Measurements from ENCODE around the gene PRKCH. TPM values are rescaled to one million over a fixed set of nuclear protein-coding genes. Genes with fewer than 3 reads are reported as not detected.
A peak's percentile ranks its signal among the peaks of the same experiment; 100 is the strongest.

The PRKCH gene
- total RNA-seq, 2 donors from 2014 or later = 7.2 to 8.6 TPM

DNA sequence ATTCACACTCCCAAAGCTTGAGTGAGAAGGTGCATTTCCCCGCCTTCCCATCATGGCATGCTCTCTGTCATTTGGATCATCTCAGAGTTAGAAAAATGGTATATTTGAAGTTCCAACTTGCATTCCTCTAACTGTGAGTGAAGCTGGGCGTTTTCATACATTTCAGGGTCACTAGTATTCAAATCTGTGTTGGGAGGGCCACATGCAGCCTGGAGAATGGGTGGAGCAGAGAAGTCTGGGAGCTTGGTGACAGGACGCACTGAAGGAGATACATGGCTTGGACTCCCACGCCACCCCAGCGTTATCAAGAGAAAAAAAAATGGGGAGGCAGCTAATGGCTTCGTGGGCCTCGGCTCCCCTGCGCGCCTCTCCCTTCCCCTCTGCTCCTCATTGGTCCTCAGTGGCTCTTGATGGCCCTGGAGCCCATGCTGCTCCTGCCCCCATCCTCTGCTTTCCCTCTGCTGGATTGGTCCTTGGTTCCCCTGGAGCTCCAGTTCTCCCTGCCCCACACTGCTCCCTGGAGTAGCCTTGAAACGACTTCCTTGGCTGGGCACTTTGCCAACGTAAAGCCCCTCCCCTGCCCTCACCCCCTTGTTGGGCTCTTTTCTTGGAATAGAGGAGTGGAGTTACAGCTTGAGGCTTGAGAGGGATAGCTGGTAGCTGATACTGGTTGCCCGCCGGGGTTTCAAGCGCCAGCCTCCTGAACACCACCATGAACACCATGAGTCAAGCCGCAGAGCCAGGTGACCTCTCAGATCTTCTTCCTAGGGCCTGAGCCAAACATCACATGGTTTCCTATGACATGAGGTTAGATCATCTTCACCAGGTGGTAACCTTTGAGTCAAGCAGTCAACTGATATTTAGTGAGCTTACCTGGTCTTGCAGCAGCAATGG lies 139.6 kb downstream of the PRKCH start:
- H3K4me3 ChIP-seq (ENCODE audit: low read length) = no peak overlapping the region
- no peak overlapping the region for H3K27ac Mint-ChIP-seq
- WGBS, 2 experiments (ENCODE audit: insufficient coverage in 1 of 2, insufficient read length in 1 of 2) = 86 to 93% methylated on average over 11 to 15 of the region's 15 CpGs
- peaks cover 6% of the 10 kb centered on the region for H3K9me3 Mint-ChIP-seq
- H3K27me3 Mint-ChIP-seq (ENCODE audit: insufficient read depth) = no peaks in the 10 kb centered on the region
- no peak overlapping the region for H3K9ac ChIP-seq (ENCODE audit: extremely low read depth, low read length, poor library complexity, severe bottlenecking)
- no peaks in the 10 kb centered on the region for H3K36me3 ChIP-seq (ENCODE audit: control insufficient read depth, insufficient read depth, low read length)
- TF ChIP-seq, protein P1, sequence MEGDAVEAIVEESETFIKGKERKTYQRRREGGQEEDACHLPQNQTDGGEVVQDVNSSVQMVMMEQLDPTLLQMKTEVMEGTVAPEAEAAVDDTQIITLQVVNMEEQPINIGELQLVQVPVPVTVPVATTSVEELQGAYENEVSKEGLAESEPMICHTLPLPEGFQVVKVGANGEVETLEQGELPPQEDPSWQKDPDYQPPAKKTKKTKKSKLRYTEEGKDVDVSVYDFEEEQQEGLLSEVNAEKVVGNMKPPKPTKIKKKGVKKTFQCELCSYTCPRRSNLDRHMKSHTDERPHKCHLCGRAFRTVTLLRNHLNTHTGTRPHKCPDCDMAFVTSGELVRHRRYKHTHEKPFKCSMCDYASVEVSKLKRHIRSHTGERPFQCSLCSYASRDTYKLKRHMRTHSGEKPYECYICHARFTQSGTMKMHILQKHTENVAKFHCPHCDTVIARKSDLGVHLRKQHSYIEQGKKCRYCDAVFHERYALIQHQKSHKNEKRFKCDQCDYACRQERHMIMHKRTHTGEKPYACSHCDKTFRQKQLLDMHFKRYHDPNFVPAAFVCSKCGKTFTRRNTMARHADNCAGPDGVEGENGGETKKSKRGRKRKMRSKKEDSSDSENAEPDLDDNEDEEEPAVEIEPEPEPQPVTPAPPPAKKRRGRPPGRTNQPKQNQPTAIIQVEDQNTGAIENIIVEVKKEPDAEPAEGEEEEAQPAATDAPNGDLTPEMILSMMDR (conservative IDR thresholded peaks at IDR 0.05) = no peak
- H3K9me3 ChIP-seq (ENCODE audit: control insufficient read depth, low read length) = no peaks in the 10 kb centered on the region
- no peak overlapping the region for H3K27ac ChIP-seq (ENCODE audit: low read depth, low read length)
- no peak for DNase-seq
- peaks cover 6% of the 10 kb centered on the region for H3K36me3 Mint-ChIP-seq (ENCODE audit: low read depth)
- no peak overlapping the region for H3K4me3 Mint-ChIP-seq
- H3K4me1 ChIP-seq (ENCODE audit: control insufficient read depth, insufficient read depth, low read length) = peaks cover 11% of the 10 kb centered on the region
- H3K27me3 ChIP-seq (ENCODE audit: control insufficient read depth, insufficient read depth, low read length, poor library complexity, severe bottlenecking) = no peaks in the 10 kb centered on the region
- H3K4me1 Mint-ChIP-seq = peaks cover 13% of the 10 kb centered on the region

DNA sequence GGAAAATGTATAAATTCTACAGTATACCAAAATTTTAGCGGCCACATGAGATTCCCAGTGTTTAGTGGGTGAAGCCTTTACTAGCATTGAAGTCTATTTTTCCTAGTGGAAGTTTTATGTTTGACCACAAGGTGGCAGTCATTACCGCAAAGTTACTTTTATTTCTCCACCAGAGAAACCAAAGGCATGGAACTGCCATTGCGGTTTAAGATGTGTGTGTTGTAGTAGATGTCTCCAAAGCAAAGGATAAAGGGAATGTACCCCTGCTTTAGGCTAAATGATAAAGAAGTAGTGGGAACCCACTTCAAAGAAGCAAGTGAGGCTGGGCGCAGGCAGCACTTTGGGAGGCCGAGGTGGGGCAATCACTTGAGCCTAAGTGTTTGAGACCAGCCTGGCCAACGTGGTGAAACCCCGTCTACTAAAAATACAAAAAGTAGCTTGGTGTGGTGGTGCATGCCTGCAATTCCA lies 140.5 kb downstream of the PRKCH start:
- Mint-ChIP-seq H3K27ac (no peak overlapping the region), H3K4me1 (peaks cover 22% of the 10 kb centered on the region), H3K36me3 (ENCODE audit: low read depth) (peaks cover 6% of the 10 kb centered on the region), H3K9me3 (peaks cover 6% of the 10 kb centered on the region), H3K27me3 (ENCODE audit: insufficient read depth) (no peaks in the 10 kb centered on the region), H3K4me3 (no peak overlapping the region)
- Histone ChIP-seq H3K9ac (ENCODE audit: extremely low read depth, low read length, poor library complexity, severe bottlenecking) (no peak overlapping the region), H3K4me1 (ENCODE audit: control insufficient read depth, insufficient read depth, low read length) (peaks cover 15% of the 10 kb centered on the region), H3K27ac (ENCODE audit: low read depth, low read length) (no peak overlapping the region), H3K4me3 (ENCODE audit: low read length) (no peak overlapping the region), H3K9me3 (ENCODE audit: control insufficient read depth, low read length) (no peaks in the 10 kb centered on the region), H3K36me3 (ENCODE audit: control insufficient read depth, insufficient read depth, low read length) (no peaks in the 10 kb centered on the region), H3K27me3 (ENCODE audit: control insufficient read depth, insufficient read depth, low read length, poor library complexity, severe bottlenecking) (no peaks in the 10 kb centered on the region)
- TF ChIP-seq, protein P1 (conservative IDR thresholded peaks at IDR 0.05) = peak; percentile 84
- WGBS, 2 experiments (ENCODE audit: insufficient coverage in 1 of 2, insufficient read length in 1 of 2) = 62 to 65% methylated on average over 6 to 7 of the region's 7 CpGs
- peak; percentile 65 for DNase-seq

DNA sequence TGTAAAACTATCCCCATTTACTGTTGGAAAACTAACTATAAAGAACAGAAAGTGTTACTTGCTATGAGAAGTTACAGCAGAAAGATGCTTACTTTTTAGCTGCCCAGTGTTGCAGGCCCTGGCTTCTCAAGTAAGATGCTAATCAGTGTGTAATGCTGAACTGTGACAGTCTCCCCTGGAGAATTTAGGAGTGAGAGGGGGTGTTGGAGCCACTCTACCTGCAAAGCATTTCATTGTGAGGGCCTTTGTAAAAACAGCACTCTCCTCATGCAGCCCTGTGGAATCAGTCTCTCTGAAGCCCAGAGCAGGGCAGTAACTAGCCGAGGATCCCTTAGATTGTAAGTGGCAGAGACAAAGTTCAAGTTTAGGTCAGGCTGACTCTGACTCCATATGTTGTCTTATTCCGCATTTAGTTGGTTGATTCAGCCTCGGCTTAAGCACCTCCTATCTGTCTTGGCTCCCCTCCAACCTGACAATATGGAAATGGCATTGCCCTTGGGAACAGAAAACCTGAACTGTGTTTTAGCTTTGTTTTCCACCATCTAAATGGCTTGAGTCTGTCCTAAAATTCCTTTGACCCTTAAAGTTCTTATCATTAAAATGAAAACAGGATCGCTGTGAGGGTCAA lies 141.3 kb downstream of the PRKCH start:
- Histone ChIP-seq H3K27ac (ENCODE audit: low read depth, low read length) (no peak overlapping the region), H3K9me3 (ENCODE audit: control insufficient read depth, low read length) (no peaks in the 10 kb centered on the region), H3K27me3 (ENCODE audit: control insufficient read depth, insufficient read depth, low read length, poor library complexity, severe bottlenecking) (no peaks in the 10 kb centered on the region), H3K4me3 (ENCODE audit: low read length) (no peak overlapping the region), H3K9ac (ENCODE audit: extremely low read depth, low read length, poor library complexity, severe bottlenecking) (no peak overlapping the region), H3K36me3 (ENCODE audit: control insufficient read depth, insufficient read depth, low read length) (no peaks in the 10 kb centered on the region), H3K4me1 (ENCODE audit: control insufficient read depth, insufficient read depth, low read length) (peaks cover 15% of the 10 kb centered on the region)
- Mint-ChIP-seq H3K4me1 (peaks cover 23% of the 10 kb centered on the region), H3K9me3 (peaks cover 6% of the 10 kb centered on the region), H3K27me3 (ENCODE audit: insufficient read depth) (no peaks in the 10 kb centered on the region), H3K36me3 (ENCODE audit: low read depth) (no peaks in the 10 kb centered on the region), H3K27ac (no peak overlapping the region), H3K4me3 (no peak overlapping the region)
- WGBS, 2 experiments (ENCODE audit: insufficient coverage in 1 of 2, insufficient read length in 1 of 2) = 53 to 74% methylated on average over 3 to 4 of the region's 4 CpGs
- DNase-seq = no peak
- TF ChIP-seq, protein P1 (conservative IDR thresholded peaks at IDR 0.05) = no peak

Data from endodermal cell (in vitro differentiated cells).